GM23338 (cell line): ENCODE measurements around the gene NCF4.

Experiments used
- CREB1 ChIP-seq: fragments of 250-450 bp; sonication (Bioruptor Pico); IDR thresholded peaks from 2 replicates; pipeline ENCODE4 v1.5.0; 2020; ENCODE audit warnings: low read depth, mild to moderate bottlenecking, moderate library complexity
- CTCF ChIP-seq, 2 experiments: fragments of 200-600 bp in 1 of 2; sonication (generic) in 1 of 2; conservative IDR thresholded peaks; 2 replicates each; pipeline versions ENCODE4 v1.5.1 to v1.6.1; 2016 to 2017; ENCODE audit warnings: antibody characterized with exemption in 2 of 2, low read depth in 2 of 2, mild to moderate bottlenecking in 2 of 2, moderate library complexity in 1 of 2
- ETS1 ChIP-seq: IDR thresholded peaks from 2 replicates; pipeline ENCODE4 v1.6.1; 2016; ENCODE audit warnings: antibody characterized with exemption
- EZH2 ChIP-seq: fragments of 200-600 bp; sonication (generic); IDR thresholded peaks from one replicate; pipeline ENCODE4 v1.8.0; 2017; ENCODE audit warnings: antibody characterized with exemption, mild to moderate bottlenecking, low read depth; ENCODE audit not compliant: unreplicated experiment
- EZH2phosphoT487 ChIP-seq: fragments of 200-600 bp; sonication (generic); IDR thresholded peaks from one replicate; pipeline ENCODE4 v1.8.1; 2018; ENCODE audit warnings: antibody characterized with exemption; ENCODE audit not compliant: unreplicated experiment
- JUNB ChIP-seq: IDR thresholded peaks from one replicate; pipeline ENCODE4 v1.6.1; 2016; ENCODE audit warnings: antibody characterized with exemption; ENCODE audit not compliant: unreplicated experiment
- POLR2AphosphoS5 ChIP-seq: IDR thresholded peaks from 2 replicates; pipeline ENCODE4 v1.6.1; 2016; ENCODE audit warnings: antibody characterized with exemption, low read depth
- REST ChIP-seq: IDR thresholded peaks from one replicate; pipeline ENCODE4 v1.6.1; 2018; ENCODE audit warnings: antibody characterized with exemption; ENCODE audit not compliant: unreplicated experiment
- ZNF114 ChIP-seq: fragments of 250-450 bp; sonication (Bioruptor Pico); IDR thresholded peaks from 2 replicates; pipeline ENCODE4 v1.5.0; 2020; ENCODE audit warnings: mild to moderate bottlenecking, moderate library complexity

GRCh38 chr22:36858966-36859365, 1.8 kb upstream of the NCF4 start:
- TF ChIP-seq POLR2AphosphoS5 = no peak
- TF ChIP-seq CTCF (conservative IDR thresholded peaks at IDR 0.05; ENCODE audit: low read depth in 2 of 2) = no peak
- no peak for TF ChIP-seq EZH2phosphoT487
- no peak for TF ChIP-seq EZH2
- no peak for TF ChIP-seq REST
- TF ChIP-seq ZNF114 (CRISPR knock-in tag) = no peak
- no peak for TF ChIP-seq CREB1 (CRISPR knock-in tag)
- TF ChIP-seq JUNB = no peak
- TF ChIP-seq ETS1 = no peak
